Keratinocyte (primary cell): ENCODE data around the gene GPR152.

Experiments used
- CTCF ChIP-seq, 3 experiments: IDR thresholded peaks in 1 of 3; conservative IDR thresholded peaks in 1 of 3; optimal IDR thresholded peaks in 1 of 3; 2 replicates in 2 of 3; 3 replicates in 1 of 3; pipeline versions ENCODE3 to v1.5.1; 2011; ENCODE audit warnings: low read length in 3 of 3, mild to moderate bottlenecking in 3 of 3, moderate library complexity in 2 of 3, control low read depth in 1 of 3, inconsistent platforms in 1 of 3; ENCODE audit not compliant: insufficient read depth in 2 of 3; ENCODE audit errors: extremely low read depth in 1 of 3
- EZH2 ChIP-seq: IDR thresholded peaks from one replicate; pipeline ENCODE4 v1.6.1; 2012; ENCODE audit warnings: inconsistent platforms, mild to moderate bottlenecking, low read length, moderate library complexity

DNA sequence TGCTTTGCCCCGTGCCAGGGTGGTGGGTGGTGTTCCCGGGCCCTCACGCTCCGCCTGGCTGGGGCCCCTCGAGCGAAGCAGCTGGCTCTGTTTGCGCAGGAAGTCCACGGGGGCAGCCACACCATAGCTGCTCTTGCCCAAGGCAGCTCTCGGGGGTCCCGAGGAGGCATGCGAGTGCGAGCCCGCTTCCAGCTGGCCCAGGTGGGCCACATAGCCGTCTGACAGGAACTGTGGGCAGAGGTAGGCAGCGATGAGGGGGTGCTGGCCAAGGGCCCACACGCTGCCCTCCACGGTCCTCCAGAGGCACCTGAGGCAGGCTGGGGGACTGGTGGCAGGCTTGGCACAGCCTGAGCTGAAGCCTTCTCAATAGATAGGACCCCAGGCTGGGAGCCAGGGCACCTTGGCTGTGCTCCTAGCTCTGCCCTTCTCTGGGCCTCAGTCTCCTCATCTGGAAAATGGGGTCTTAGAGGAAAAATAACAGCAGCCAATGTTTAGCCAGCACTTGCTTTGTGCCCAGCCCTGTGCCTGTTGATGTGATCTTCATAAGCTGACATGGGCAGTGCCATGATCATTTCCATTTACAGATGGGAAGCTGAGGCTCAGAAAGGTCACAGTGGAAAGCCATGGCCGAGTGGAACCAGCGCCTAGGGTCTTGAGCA, 39.7 kb upstream of the GPR152 start:
- TF ChIP-seq CTCF (optimal IDR thresholded peaks at IDR 0.05 in 1 of 3, IDR thresholded peaks at IDR 0.05 in 1 of 3, conservative IDR thresholded peaks at IDR 0.05 in 1 of 3; ENCODE audit: extremely low read depth in 1 of 3, insufficient read depth in 2 of 3, low read length in 3 of 3) (no peak), EZH2 (no peak)
